ENCODE measurements around the gene MFN2. TPM values are rescaled to one million over a fixed set of nuclear protein-coding genes. Genes with fewer than 3 reads are reported as not detected.
A peak's percentile ranks its signal among the peaks of the same experiment; 100 is the strongest.
"Not testable (repeated sequence)": the region's sequence is repeated elsewhere in the genome, so short reads cannot be mapped to it uniquely, and the experiment has no call there.

Gene MFN2
- 10 to 100 TPM in 11 of 12 donors, not detected in 1; 54.4 to 78.5 (median 64.4) TPM for polyA plus RNA-seq (ENCODE audit: insufficient read length in 12 of 12)
- long read RNA-seq, donor 1, full-length matches to known transcripts = 1 of 1 reads
- long read RNA-seq, donor 1, partial matches to known transcripts = 0 of 1 reads
- long read RNA-seq, donor 1, other reads (novel, unspliced or antisense) = 0 of 1 reads
- long read RNA-seq, donor 2, full-length matches to known transcripts = 3 of 3 reads
- long read RNA-seq, donor 2, partial matches to known transcripts = 0 of 3 reads
- long read RNA-seq, donor 2, other reads (novel, unspliced or antisense) = 0 of 3 reads
- long read RNA-seq, donor 3, full-length matches to known transcripts = 2 of 2 reads
- long read RNA-seq, donor 3, partial matches to known transcripts = 0 of 2 reads
- long read RNA-seq, donor 3, other reads (novel, unspliced or antisense) = 0 of 2 reads
- long read RNA-seq, donor 4, full-length matches to known transcripts = 2 of 2 reads
- long read RNA-seq, donor 4, partial matches to known transcripts = 0 of 2 reads
- long read RNA-seq, donor 4, other reads (novel, unspliced or antisense) = 0 of 2 reads
- long read RNA-seq, donor 5, full-length matches to known transcripts = 8 of 8 reads
- long read RNA-seq, donor 5, partial matches to known transcripts = 0 of 8 reads
- long read RNA-seq, donor 5, other reads (novel, unspliced or antisense) = 0 of 8 reads
- long read RNA-seq, donor 6, full-length matches to known transcripts = 3 of 3 reads
- long read RNA-seq, donor 6, partial matches to known transcripts = 0 of 3 reads
- long read RNA-seq, donor 6, other reads (novel, unspliced or antisense) = 0 of 3 reads
- long read RNA-seq, donor 7, full-length matches to known transcripts = 1 of 1 reads
- long read RNA-seq, donor 7, partial matches to known transcripts = 0 of 1 reads
- long read RNA-seq, donor 7, other reads (novel, unspliced or antisense) = 0 of 1 reads
- long read RNA-seq, donor 8, full-length matches to known transcripts = 4 of 13 reads
- long read RNA-seq, donor 8, partial matches to known transcripts = 9 of 13 reads
- long read RNA-seq, donor 8, other reads (novel, unspliced or antisense) = 0 of 13 reads
- long read RNA-seq, donor 9 = 0 reads
- long read RNA-seq, donor 10, full-length matches to known transcripts = 2 of 2 reads
- long read RNA-seq, donor 10, partial matches to known transcripts = 0 of 2 reads
- long read RNA-seq, donor 10, other reads (novel, unspliced or antisense) = 0 of 2 reads
- long read RNA-seq, donor 11, full-length matches to known transcripts = 1 of 44 reads
- long read RNA-seq, donor 11, partial matches to known transcripts = 43 of 44 reads
- long read RNA-seq, donor 11, other reads (novel, unspliced or antisense) = 0 of 44 reads

GRCh38 chr1:11979851-11980675 lies at the start of gene MFN2:
Gene MFN2 (plus strand): TSS chr1:11980444. CDS start chr1:11989169, 8,725 bp downstream.
- peak; percentile 96 for DNase-seq

- no peak for DNase-seq
These were observed 49.4 kb upstream of the MFN2 start for GRCh38 chr1:11930571-11931445.

GRCh38 chr1:11931845-11932244 lies 48.4 kb upstream of the MFN2 start:
- no peak for DNase-seq

- peak; percentile 88 for DNase-seq
These were observed 45.8 kb upstream of the MFN2 start, which contains the start of gene PLOD1 for GRCh38 chr1:11934302-11935056. Gene PLOD1 (plus strand): TSS chr1:11934717. CDS start chr1:11934780, 63 bp downstream.

- DNase-seq = no peak
These were observed 45.2 kb upstream of the MFN2 start for GRCh38 chr1:11935057-11935412.

DNA sequence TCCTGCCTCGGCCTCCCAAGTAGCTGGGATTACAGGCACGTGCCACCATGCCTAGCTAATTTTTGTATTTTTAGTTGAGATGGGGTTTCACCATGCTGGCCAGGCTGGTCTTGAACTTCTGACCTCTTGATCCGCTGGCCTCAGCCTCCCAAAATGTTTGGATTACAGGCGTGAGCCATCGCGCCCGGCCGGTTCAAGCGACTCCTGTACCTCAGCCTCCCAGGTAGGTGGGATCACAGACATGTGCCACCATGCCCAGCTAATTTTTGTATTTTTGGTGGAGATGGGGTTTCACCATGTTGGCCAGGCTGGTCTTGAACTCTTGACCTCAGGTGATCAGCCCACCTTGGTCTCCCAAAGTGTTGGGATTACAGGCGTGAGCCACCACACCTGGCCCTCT lies 44.5 kb upstream of the MFN2 start:
- not testable (repeated sequence) for DNase-seq

DNA sequence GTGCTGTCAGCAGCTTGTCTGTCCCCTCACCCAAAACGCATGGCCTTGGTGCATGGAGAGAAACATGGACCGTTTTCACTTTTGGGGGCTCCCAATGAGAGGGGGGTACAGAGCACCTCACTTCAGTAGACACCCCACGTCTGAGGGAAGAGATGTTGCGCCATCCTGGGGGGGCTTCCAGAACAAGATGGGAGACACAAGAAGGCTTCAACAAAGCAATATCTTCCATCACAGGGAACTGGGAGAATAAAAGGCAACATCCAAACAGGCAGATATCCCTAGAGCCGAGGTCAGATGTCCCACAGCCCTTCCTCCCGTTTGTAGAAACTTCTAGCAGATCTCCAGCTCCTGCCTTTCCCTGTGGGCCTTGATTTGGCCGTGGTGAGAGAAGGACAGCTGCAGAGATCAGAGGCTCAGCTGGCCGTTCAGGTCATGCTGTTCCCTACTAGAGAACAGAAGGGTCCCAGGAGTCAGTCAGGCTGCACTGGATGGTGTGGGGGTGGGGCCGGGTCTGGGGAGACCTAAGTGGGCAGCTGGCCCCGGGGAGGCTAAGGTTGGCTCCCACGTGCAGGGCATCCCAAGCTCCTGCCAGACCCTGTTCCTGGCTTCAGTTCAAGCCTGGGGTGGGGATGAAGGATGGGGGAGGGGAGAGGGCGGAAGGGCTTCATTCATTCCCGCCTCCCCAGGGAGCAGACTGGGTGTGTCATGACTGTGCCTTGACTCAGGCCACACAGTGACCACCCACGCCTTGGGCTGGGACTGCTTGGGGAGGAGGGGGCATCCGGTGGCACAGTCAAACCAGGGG lies 41.3 kb upstream of the MFN2 start:
- DNase-seq = peak; percentile 40

DNA sequence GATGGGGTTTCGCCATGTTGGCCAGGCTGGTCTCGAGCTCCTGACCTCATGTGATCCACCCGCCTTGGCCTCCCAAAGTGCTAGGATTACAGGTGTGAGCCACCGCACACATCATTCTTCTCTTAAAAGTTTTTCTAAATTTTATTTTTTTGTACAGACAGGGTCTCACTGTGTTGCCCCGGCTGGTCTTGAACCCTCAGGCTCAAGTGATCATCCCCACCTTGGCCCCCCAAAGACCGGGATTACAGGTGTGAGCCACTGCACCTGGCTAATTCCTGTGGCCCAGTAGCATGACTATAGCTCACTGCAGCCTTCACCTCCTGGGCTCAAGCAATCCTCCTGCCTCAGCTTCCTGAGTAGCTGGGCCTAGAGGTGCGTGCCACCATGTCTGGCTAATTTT lies 40.5 kb upstream of the MFN2 start:
- not testable (repeated sequence) for DNase-seq

GRCh38 chr1:11940260-11940921 lies 39.9 kb upstream of the MFN2 start:
- peak; percentile 61 for DNase-seq

DNA sequence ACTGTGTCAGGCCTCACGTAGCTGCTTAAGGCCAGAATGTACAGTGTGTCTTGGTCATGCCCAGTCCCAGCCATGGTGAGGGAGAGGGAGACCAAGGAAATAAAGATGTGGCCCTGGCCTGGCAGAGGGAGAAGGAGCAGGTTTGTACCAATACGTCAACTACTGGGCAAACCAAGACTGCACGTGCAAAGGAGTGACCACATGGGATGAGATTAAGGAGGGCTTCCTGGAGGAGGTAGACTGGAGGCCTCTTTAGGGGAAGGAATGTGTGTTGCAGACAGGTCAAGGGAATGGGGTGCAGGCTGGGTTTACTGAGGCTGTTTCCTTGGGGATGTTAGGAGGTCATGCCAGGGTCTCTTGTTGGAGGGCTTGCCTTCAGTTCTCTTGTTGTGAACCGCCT lies 38.0 kb upstream of the MFN2 start:
- no peak for DNase-seq

- no peak for DNase-seq
These were observed 36.6 kb upstream of the MFN2 start for GRCh38 chr1:11943619-11944018.

- peak; percentile 55 for DNase-seq
These were observed 35.8 kb upstream of the MFN2 start for GRCh38 chr1:11944358-11944931.

GRCh38 chr1:11946647-11947046 lies 33.6 kb upstream of the MFN2 start:
- DNase-seq = no peak

DNA sequence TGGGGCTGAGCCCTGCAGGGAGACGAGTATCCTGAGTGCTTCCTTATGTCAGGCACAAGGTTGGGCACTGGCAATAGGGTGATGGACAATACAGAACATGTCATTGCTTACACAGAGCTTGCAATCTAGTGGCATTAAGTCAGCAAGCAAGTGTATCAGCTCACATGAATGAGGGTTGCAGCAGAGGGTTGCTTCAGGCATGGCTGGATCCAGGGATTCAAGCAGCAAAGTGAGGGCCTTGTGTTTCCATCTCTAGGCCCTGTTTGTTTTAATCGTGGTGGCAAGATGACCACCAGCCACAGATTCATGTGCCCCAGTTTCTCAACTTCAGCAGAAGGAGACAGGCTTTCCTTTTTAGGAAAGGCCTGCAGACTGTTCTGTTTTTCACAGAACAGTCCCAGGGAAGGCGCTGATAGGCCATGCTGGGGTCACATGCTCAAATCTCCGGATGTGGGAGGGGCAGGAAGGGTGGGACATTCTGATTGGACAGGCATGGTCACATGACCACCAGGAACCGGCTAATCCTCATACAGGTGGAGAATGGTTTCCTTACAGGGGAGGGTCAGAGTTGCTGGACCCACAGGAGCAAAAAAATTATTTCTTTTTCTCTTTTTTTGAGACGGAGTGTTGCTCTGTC lies 31.3 kb upstream of the MFN2 start:
- no peak for DNase-seq

GRCh38 chr1:11951901-11952300 lies 28.3 kb upstream of the MFN2 start:
- no peak for DNase-seq

GRCh38 chr1:11952455-11953109 lies 27.7 kb upstream of the MFN2 start:
- DNase-seq = no peak
